HG02870 (cell line): Measurements from ENCODE around the gene SMTNL1.
"Not testable (repeated sequence)": the region's sequence is repeated elsewhere in the genome, so short reads cannot be mapped to it uniquely, and the experiment has no call there.

Experiments used
- ATAC-seq: cut with Tn5 transposase; IDR thresholded peaks from one replicate; pipeline ENCODE4 v1.9.1; 2021; ENCODE audit warnings: mild to moderate bottlenecking, moderate library complexity; ENCODE audit not compliant: unreplicated experiment

SMTNL1 gene

DNA sequence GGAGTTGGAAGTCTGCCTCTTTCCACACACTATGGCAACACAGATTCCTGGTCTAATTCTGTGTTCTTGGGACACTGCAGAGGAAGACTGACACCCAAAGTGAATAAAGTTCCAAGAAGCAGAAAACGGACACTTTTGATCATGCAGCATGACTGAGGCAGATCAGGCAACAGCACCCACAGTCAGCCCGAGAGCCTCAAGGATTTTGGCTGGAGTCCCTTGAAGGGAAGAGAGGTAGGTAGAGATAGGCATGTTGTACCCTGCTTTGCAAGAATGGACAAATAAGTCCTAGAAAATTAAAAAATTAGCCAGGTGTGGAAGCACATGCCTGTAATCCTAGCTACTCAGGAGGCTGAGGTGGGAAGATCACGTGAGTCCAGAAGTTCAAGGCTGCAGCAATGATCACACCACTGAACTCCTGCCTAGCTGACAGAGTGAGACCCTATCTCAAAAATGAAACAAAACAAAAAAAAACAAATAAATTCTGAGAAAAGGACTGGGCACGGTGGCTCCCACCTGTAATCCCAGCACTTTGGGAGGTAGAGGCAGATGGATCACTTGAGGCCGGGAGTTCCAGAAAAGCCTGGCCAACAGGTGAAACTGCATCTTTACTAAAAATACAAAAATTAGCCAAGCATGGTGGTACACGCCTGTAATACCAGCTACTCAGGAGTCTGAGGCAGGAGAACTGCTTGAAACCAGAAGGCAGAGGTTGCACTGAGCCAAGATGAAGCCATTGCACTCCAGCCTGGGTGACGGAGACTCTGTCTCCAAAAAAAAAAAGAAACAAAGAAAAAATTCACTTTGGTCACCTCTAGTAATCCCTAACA is 28.8 kb upstream of the SMTNL1 start:
- no peak for ATAC-seq

DNA sequence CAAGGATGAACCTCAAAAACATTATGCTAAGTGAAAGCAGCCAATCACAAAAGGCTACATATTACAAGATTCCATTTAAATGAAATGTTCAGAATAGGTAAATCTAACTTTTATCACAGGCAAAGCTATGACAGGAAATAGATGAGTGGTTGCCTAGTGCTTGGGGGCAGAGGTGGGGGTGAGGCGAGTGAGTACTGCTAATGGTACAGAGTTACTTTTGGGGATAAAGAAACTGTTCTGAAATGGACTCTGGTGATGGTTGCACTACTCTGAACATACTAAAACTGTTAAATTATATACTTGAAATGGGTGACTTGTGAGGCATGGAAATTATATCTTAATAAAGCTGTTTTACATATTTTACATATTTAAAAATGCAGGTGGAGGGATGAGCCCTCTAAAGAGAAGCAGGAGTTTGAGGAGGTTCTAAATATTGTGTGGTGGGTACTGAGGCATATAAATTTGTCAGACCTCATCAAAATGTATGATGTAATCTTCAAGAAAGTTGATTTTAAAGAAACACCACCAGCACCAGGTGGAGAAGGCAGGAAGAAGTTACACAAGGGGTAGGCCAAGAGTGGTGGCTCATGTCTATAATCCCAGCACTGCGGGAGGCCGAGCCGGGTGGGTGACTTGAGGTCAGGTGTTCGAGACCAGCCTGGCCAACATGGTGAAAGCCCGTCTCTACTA is 25.5 kb upstream of the SMTNL1 start:
- no peak for ATAC-seq

DNA sequence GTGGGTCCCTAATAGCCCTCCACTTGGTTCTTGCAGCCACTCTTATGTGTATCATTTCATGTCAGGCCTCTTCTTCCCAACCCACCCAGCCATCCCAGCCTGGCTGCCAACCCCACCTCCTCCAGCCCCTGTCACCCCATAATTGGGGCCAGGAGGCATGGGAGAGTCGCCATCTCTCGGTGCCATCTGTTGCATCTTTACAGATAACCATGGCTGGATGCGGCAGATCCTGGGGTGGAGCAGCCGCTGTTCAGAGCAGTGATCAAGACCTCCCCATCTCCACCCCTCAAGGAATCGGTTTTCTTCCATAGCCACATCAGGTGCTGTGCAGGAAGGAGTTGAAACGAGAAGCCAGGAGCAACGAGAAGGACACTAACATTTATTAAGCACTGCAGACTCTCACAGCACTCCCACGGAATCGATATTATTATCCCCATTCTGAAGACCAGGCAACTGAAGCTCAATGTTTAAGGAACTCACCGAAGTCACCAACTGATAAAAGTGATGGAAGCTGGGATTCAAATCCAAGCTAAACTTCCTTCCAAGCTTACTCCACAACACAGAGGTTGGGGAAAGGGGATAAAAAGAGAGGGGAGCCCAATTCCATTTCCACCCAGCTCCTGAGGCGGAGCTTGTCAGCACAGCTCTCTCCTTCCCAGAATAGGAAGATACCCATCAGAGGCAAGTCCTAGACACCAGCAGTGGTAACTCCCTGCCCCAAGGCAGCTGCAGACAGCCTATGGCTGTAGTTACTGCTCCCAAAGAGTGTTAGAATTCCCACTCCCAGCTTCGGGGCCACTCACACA is 24.5 kb upstream of the SMTNL1 start:
- ATAC-seq: no peak

DNA sequence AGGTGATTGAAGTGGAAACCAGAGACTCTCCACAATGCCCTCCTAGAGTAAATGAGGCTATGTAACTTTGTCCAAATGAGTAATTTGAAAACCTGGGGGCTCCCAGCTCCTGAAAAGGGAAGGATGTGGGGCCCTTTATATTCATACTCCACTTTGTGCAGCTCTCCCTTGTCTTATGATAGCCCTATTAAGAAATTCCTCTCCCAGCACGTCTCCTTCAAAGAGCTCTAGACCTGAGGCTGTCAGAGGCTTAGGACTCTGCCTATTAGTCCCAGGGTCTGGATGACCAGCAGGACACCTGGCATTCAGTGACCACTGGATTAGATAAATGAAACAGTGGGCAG is 24.0 kb upstream of the SMTNL1 start:
- no peak for ATAC-seq

DNA sequence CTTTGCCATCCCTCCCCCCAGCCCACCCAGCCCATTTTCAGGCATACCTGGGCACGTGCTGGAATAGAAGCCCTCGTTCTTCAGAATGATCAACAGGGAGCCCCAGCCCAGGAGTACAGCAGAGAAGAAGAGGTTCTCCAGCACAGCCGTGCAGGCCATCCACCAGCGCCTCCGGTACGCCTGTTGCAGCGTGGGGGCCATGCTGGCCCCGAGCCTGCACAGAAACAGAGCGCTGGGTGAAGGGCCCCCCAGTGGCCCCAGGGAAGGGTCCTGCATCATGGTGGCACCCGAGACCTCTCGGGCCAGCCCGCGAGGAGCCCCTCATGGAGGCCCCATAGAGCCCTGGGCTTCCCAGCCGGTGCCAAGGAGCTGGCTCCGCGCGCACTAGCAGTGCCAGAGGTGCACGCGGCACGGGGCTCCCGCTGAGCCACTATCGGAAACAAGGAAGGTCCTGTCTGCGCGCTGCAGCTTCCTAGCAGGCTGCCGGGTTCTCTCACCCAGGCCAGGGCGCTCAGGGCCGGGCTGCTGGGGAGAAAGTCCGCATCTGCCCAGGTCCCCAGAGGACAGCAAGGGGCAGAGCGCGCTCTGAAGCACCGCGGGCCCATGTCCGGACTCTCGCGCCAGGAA is 23.4 kb upstream of the SMTNL1 start:
- ATAC-seq: peak; percentile 40

DNA sequence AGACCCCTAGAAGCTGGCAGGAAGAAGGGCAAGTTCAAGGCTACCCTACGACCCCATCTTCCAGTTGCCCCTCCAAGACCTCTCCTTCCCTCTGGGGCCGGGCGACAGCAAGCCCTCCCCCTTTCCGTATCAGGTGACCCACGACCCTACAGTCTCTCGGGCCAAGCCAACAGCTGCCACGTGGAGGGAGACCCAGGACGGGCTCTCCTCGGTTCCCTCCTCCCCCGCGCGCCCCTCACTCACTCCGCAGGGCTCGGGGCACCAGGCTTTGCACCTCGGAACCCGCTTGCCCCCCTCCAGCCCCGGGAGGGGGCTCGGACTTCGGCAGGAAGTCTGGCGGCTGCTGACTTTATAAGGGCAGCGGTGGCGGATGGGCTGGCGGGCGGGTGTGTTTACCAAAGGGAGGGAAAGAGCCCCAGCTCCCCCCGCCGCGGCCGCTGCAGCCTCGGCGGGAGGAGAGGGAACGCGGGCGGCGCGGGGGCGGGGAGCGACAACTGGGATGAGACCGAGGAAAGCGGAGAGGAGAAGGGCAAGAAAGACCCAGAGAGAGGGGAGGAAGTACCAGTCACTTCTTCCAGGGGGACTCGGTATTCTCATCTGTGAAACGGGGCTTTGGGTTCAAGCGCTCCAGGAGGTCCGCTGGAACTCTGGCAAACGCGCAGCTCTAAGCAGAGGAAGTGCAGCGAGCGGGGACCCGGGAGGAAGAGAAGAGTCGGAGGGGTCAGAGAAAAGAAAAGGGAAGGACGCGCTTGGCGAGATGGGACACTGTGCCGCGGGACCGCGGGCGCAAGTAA is 22.7 kb upstream of the SMTNL1 start:
- peak; percentile 40 for ATAC-seq

DNA sequence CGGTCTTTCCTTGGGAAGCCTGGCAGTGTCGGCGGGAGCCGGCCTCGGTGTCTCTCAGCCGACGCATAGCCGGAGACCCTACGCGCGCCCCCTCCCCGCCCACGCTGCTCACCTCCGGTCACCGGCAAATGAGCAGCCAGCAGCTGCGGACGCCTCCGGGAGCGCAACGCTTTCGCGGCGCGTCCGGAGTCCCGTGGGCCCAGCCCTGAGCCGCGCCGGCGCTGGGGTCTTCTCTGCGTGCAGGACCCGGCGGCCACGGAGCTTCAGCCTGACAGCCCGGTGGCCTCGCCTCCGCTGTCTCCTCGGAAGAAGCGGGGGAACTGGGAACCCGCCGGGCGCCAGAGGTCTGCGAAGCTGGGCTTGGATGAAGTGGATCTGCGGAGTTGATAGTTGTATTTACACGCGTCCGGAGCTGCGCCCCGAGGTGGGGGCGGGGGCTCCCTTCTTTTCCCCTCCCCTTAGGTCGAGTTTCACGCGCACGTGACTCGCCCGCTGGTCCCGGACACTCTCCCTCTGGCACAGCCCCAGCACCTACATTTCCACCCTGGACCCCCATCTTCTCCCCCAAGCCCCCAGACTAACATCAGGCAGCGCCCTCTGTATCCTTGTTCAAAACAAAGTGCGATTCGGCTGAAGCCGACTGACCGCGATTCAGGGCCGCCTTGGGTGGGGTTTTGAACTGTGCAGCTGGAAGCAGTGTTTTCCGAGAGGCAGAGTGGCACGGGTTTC is 21.9 kb upstream of the SMTNL1 start, which contains the start of gene SLC43A1:
SLC43A1 (minus strand) TSS at position 371 of the 729 bp plus-strand sequence. CDS start 1,591 bp downstream, outside the sequence.
- ATAC-seq: peak; percentile 46

DNA sequence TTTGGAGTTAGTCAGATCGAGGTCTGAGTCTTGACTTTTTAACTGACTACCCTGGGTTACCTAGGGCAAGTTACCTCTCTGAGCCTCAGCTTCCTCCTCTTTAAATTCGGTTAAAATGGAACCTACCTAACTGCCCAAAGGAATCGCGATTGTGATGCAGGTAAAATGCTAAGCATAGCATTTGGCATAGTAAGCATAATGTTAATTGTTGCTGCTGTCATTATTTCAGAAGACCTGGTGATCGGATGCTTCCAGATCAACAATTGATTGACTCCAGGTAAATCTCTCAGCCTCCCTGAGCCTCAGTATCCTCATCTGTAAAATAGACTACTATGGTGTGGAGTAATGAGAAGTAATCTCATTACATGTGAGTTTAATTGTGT is 21.3 kb upstream of the SMTNL1 start:
- no peak for ATAC-seq

DNA sequence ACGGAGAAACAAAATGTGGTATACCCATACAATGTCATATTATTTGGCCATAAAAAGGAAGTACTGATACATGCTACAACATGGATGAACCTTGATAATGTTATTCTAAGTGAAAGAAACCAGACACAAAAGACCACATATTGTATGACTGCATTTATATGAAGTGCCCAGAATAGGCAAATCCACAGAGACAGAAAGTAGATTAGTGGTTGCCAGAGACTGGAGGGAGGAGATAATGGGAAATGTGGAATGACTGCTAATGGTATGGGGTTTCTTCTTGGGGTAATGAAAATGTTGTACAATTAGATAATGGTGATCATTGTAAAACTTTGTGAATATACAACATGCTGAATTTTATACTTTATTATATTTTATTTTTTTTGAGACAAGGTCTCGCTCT is 16.3 kb upstream of the SMTNL1 start:
- ATAC-seq: no peak

DNA sequence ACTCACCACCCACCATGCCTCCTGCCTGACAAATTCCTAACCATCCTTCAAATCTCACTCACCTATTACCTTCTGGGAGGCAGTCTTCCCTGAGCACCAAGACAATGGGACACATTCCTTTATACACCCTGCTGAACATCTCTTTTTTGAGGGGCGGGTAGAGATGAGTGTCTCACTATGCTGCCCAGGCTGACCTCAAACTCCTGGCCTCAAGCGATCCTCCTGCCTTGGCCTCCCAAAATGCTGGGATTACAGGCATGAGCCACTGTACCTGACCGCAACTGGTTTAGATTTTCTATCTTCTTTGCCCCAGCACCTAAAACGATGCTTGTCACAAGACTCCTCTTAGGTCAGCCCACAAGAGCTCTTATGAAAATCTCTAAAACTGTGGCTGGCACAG is 14.0 kb upstream of the SMTNL1 start:
- ATAC-seq: no peak

DNA sequence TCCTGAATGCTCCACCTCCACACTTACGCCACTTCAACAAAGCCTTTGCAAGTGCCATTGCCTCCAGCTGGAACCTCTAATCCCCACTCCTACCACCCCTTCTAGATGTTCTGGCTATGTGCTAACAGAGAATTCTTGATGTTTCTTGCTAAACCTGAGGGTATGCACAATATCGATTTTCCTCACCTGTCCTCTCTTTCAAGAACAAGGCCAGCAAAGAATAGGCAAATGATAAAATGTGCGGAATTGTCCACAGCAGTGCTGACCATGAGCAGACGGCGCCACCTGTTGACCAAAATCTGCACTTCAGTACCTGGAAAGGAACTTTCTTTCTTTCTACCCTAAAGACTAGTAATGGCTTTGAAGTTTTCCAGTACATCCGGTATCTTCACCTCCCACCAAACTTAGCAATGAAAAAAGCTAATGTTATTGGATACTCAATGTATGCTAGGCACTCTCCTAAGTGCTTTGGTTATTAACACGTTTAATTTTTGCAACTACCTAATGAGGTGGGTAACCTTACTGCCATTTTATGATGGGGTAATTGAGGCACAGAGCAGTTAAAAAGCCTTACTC is 10.3 kb upstream of the SMTNL1 start:
- no peak for ATAC-seq

DNA sequence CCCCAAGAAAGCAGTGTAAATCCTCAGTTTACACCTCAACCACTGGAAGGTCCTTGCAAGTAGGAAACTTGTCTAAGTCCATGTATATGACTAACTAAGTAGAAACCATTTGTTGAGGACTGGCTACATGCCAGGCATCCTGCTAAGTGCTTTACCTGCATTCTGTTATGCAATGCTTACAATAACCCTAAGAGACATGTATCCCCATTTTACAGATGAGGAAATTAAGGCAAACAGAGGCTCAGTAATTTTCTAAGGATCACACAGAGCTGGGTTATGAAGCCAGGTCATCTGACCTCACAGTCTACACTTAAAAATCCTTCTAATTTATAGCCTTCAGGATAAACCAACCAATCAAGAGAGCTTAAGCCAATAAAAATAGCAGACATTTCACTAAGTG is 8.4 kb upstream of the SMTNL1 start:
- no peak for ATAC-seq

DNA sequence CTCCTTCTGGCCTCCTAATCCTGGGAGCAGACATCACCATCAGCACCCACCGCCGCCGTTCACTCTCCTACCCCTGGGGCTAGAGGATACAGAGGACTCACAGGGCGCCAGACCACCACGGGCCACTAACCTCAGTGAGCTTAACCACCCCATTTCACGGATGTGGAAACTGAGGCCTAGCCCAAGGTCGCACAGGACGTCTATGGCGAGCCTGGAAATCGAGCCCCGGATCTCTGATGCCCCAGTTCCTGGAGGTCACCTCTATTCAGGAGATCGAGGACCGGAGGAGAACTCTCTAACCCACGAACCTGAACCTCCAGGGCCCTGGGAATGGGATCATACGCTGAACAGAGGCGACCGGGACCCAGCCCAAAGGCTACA is 7.2 kb upstream of the SMTNL1 start:
- ATAC-seq: peak; percentile 1

DNA sequence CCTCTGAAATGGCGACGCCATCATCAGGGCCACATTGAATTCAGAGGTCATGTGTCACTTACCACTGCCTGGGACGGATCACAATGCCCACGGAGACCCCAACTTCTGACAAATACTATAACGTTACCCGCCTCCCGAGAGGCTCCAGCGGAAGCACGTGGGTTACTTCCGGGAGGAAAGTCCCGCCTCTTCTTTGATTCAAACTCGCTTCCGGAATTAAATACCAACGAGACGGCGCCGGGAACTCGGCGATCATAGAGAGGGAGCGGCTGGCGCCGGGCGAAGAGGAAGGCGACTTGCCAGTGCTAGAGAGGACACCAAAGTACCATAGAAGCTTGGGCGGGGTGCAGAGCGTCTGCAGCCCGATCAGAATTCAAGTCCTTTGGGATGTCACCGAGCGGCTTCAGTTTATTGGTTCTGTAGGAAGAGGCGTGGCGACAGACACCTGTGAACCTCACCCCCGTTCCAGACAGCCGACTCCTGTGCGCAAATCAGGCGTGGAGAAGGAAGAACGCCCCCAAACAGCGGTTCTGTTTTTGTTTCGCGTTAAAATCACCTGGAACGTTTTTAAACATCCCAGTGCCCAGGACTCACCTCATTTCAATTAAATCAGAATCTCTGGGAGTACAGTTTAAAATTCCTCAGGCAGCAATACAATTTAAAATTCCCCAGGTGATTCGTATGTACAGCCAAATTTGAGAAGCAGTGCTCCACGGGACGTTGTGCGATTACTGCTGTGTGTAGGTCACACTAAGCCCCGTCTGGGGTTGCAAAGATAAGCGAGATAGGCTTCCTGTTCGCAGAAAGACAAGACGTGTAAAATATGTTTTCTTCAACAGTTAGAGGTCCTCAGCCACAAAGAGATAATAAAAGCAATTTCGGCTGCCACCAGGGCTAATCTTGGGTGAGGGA is 6.5 kb upstream of the SMTNL1 start, which contains the start of gene TIMM10:
TIMM10 (minus strand) TSS at position 159 of the 912 bp plus-strand sequence. CDS start 565 bp downstream, outside the sequence.
- ATAC-seq: peak; percentile 99

DNA sequence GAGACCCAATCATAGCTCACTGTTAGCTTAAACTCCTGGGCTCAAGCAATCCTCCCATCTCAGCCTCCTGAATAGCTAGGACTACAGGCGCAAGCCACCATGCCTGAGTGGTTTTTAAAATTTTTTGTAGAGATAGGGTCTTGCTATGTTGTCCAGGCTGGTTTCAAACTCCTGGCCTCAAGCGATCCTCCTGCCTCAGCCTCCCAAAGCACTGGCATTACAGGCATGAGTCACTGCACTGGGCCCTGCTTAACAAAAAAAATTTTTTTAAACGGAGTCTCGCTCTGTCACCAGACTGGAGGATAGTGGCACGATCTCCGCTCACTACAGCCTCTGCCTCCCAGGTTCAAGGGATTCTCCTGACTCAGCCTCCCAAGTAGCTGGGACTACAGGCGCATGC is 2.9 kb upstream of the SMTNL1 start:
- ATAC-seq: not testable (repeated sequence)

DNA sequence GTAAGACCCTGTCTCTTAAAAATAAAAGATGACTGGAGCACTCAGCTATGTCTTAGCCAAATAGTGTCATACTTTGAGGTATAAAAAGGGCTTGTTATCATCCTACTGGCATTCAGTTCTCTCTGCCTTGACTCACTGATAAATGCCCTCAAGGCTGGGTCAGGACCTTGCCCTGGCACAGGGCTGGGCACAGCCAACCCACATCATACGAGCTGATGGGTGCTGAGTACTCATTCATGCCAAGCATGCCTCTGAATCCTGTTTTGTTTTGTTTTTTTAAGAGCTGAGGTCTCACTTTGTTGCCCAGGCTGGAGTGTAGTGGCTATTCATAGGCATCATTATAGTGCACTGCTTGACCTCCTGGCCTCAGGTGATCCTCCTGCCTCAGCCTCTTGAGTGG is 1.9 kb downstream of the SMTNL1 start:
- ATAC-seq: no peak

DNA sequence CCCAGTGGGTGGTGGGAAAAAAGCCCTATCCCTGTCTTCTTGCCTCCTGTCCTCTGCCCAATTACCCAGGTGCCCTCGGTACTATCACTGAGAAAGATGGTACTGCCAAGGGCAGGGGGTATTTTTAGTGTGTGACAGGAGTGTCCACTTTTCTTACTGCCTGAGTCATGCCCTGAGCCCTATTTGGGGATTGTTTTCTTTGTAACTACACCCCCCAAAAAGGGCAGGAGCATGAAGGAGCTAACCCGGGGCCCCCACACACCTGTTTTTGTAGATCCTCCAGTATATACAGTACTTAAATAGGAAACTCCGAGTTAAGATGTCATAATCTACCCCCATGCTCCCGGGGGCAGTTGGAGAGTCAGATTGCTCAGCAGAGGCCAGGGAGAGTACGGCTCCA is 3.8 kb downstream of the SMTNL1 start:
- no peak for ATAC-seq

DNA sequence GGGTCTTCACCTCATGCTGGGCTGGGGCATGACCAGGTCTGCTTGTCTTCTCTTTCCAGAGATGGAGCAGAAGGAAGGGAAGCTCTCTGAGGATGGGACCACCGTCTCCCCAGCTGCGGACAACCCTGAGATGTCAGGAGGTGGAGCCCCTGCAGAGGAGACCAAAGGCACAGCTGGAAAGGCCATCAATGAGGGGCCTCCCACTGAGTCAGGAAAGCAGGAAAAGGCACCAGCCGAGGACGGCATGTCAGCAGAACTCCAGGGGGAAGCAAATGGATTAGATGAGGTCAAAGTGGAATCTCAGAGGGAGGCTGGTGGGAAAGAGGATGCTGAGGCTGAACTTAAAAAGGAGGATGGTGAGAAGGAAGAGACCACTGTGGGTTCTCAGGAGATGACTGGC is 5.2 kb downstream of the SMTNL1 start:
- no peak for ATAC-seq
